Measurements from ENCODE around the gene ZNF615.

Gene ZNF615

GRCh38 chr19:52028027-52028779 is 20.2 kb upstream of the ZNF615 start, which contains the start of gene ZNF614 (continued):
- no peak for TF ChIP-seq ZNF26 (tag by site-specific recombination; IDR thresholded peaks at IDR 0.05)
- no peak for TF ChIP-seq ZNF366 (tag by site-specific recombination; conservative IDR thresholded peaks at IDR 0.05)
- no peak for TF ChIP-seq ZNF354C (tag by site-specific recombination; IDR thresholded peaks at IDR 0.05; ENCODE audit: borderline replicate concordance, low read depth)
- TF ChIP-seq ZNF155 (tag by site-specific recombination; IDR thresholded peaks at IDR 0.05) = no peak
- peak; percentile 98 for TF ChIP-seq YY1 (tag by site-specific recombination; IDR thresholded peaks at IDR 0.05)
- no peak for TF ChIP-seq ZNF791 (tag by site-specific recombination; IDR thresholded peaks at IDR 0.05)
- TF ChIP-seq SP3 (tag by site-specific recombination; IDR thresholded peaks at IDR 0.05) = peak; percentile 54
- TF ChIP-seq ZSCAN23 (tag by site-specific recombination; IDR thresholded peaks at IDR 0.05) = no peak
- TF ChIP-seq ZNF16 (tag by site-specific recombination; IDR thresholded peaks at IDR 0.05; ENCODE audit: low read depth) = no peak
- no peak for TF ChIP-seq ELK4 (IDR thresholded peaks at IDR 0.05; ENCODE audit: borderline replicate concordance, low read depth, low read length)
- no peak for TF ChIP-seq ZBTB7A (tag by site-specific recombination; IDR thresholded peaks at IDR 0.05; ENCODE audit: low read depth)
- no peak for TF ChIP-seq ZNF433 (tag by site-specific recombination; IDR thresholded peaks at IDR 0.05; ENCODE audit: low read depth)
- TF ChIP-seq ZNF555 (tag by site-specific recombination; conservative IDR thresholded peaks at IDR 0.05) = no peak
- no peak for TF ChIP-seq ZNF114 (tag by site-specific recombination; IDR thresholded peaks at IDR 0.05)
- peak; percentile 75 for TF ChIP-seq ZNF629 (tag by site-specific recombination; IDR thresholded peaks at IDR 0.05)
- TF ChIP-seq ZNF549 (tag by site-specific recombination; IDR thresholded peaks at IDR 0.05) = no peak
- no peak for TF ChIP-seq KLF17 (tag by site-specific recombination; IDR thresholded peaks at IDR 0.05)
- no peak for TF ChIP-seq ZNF626 (tag by site-specific recombination; IDR thresholded peaks at IDR 0.05)
- TF ChIP-seq ZNF660 (tag by site-specific recombination; IDR thresholded peaks at IDR 0.05) = peak; percentile 55; the same call in 1 of the 2 replicates
- no peak for TF ChIP-seq KLF7 (tag by site-specific recombination; IDR thresholded peaks at IDR 0.05; ENCODE audit: borderline replicate concordance)
- TF ChIP-seq ZNF585B (tag by site-specific recombination; IDR thresholded peaks at IDR 0.05) = no peak
- no peak for TF ChIP-seq ZNF362 (tag by site-specific recombination; IDR thresholded peaks at IDR 0.05)
- TF ChIP-seq CTCF (tag by site-specific recombination; IDR thresholded peaks at IDR 0.05) = no peak
- TF ChIP-seq MZF1 (tag by site-specific recombination; IDR thresholded peaks at IDR 0.05; ENCODE audit: borderline replicate concordance) = no peak
- no peak; the same call in 1 of the 2 replicates for TF ChIP-seq KLF9 (tag by site-specific recombination; IDR thresholded peaks at IDR 0.05; ENCODE audit: low read depth)
- no peak for TF ChIP-seq ZNF701 (tag by site-specific recombination; IDR thresholded peaks at IDR 0.05)
- TF ChIP-seq ZNF707 (tag by site-specific recombination; IDR thresholded peaks at IDR 0.05) = no peak
- no peak for TF ChIP-seq ZNF558 (tag by site-specific recombination; IDR thresholded peaks at IDR 0.05)
- TF ChIP-seq ZNF174 (tag by site-specific recombination; IDR thresholded peaks at IDR 0.05) = no peak
- no peak for TF ChIP-seq ZNF514 (tag by site-specific recombination; IDR thresholded peaks at IDR 0.05)
- no peak for TF ChIP-seq ZNF214 (tag by site-specific recombination; IDR thresholded peaks at IDR 0.05; ENCODE audit: borderline replicate concordance)
- TF ChIP-seq ZIC2 (tag by site-specific recombination; IDR thresholded peaks at IDR 0.05) = no peak
- TF ChIP-seq ZFP3 (tag by site-specific recombination; IDR thresholded peaks at IDR 0.05; ENCODE audit: low read depth) = no peak
- no peak for TF ChIP-seq ZNF311 (tag by site-specific recombination; IDR thresholded peaks at IDR 0.05; ENCODE audit: borderline replicate concordance)

All from HEK293 (cell line).